SKM-1 (cell line): Measurements from ENCODE around the gene RANBP6.
"Not testable (repeated sequence)": the region's sequence is repeated elsewhere in the genome, so short reads cannot be mapped to it uniquely, and the experiment has no call there.

Source experiments
- DNase-seq: peaks from one replicate; lab custom pipeline; 2025; ENCODE audit not compliant: unreplicated experiment; lab: John Stamatoyannopoulos, UW

RANBP6 gene

GRCh38 chr9:6015278-6016157 is at the start of gene RANBP6:
Gene RANBP6, minus strand, starts transcription at chr9:6015624. Its CDS starts 17 bp downstream, at chr9:6015607.
- DNase-seq: peak; percentile 83

DNA sequence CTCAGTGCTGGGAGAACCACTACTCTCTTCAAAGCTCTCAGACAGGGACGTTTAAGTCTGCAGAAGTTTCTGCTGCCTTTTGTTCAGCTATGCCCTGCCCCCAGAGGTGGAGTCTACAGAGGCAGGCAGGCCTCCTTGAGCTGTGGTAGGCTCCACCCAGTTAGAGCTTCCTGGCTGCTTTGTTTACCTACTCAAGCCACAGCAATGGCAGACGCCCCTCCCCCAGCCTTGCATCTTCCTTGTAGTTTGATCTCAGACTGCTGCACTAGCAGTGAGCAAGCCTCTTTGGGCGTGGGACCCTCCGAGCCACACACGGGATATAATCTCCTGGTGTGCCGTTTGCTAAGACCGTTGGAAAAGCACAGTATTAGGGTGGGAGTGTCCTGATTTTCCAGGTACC is 47.7 kb upstream of the RANBP6 start:
- DNase-seq: not testable (repeated sequence)

DNA sequence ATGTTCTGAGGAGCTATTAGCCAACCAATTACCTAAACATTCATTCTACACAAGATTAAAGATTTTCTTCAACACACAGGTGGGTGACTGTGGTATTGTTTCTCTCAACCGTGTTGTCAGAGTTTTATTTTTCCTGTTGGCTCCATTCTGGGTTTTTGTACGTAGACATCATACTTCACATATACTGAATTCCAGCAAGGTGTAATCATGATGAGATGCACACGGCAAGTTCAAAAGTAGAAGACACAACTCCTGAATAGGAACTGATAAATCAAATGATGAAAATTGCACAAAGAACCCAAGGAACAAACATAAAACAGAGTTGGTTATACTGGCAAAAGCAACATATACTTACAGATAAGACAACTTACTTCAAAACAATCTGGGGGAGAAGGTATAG is 40.2 kb upstream of the RANBP6 start:
- no peak for DNase-seq

DNA sequence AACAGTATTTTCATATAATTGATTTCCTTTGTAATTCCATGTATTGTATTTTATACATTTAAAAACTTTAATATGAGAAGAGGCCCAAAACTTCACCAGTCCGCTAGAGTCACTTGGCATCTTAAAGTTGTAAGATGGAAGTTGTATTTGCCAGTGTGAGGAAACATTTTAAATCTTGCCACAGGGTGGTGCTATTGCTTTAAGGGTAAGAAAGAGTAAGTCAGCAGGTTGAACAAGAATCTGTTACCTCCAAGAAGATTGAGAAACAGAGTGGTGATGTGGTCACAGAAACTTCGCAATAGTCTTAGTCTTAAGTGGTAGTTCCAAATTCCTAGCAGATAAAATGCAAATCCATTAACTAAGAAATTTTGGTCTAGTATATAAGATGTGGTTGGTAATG is 39.8 kb upstream of the RANBP6 start:
- DNase-seq: peak; percentile 93

DNA sequence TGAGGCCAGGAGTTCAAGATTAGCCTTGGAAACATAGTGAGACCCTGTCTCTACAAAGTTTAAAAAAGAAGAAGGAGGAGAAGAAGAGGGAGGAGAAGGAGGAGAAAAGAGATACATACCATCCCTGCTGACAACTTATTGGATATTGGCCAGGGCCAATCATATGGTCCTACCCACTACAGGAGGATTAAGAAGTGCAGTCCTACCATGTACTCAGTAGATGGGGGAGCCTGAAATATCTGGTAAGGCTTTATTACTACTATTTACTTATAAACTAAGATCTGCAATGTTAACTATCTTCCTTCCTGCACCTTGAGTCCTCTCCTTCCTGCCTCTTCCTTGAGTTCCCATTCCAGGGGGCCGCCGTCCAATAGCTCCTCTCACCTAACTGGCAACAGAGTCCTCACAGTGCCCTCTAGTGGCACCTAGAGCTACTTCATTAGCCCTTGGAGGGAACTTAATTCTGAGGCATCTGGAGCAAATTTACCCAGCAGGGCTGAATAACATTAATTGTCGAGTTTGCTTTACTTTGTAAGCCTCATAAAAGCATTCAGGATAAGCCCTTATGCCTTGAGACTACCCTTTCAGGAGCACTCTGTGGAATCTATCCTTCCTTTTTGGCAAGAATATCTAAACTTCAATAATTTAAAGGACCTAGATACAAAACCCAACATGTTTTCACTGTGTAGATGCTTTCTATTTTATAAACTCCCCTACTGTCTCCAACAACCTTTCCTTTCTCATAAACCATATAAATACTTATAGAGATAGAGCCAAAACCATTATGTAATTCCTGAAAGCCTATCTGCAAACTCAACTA is 39.1 kb upstream of the RANBP6 start:
- peak; percentile 31 for DNase-seq

DNA sequence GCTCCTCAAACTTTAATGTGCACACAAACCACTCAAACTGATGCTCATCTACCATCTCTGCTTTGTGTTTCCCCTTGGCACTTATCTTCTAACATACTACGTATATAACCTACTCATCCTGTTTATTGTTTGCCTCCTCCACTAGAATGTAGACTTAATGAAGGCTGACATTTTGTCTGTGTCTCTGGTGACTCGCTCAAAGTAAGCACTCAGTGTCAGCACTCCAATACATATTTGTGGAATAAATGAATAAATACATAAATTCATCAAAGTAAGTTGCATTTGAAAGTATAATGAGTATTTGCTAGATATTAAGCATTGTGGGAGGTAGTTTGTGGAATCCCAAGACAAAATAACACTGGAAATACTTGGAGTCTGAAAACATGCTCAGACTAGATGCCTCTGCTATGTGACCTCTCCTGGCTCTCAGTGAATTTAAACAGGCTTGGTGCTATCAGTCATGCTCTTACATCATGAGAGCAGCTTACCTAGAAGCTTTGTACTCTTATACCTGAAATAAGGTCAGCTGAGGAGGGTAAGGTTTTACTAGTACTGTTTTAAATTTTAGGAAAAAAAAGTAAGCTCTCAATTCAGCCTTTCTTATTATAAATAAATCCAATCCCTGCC is 37.0 kb upstream of the RANBP6 start:
- DNase-seq: no peak

DNA sequence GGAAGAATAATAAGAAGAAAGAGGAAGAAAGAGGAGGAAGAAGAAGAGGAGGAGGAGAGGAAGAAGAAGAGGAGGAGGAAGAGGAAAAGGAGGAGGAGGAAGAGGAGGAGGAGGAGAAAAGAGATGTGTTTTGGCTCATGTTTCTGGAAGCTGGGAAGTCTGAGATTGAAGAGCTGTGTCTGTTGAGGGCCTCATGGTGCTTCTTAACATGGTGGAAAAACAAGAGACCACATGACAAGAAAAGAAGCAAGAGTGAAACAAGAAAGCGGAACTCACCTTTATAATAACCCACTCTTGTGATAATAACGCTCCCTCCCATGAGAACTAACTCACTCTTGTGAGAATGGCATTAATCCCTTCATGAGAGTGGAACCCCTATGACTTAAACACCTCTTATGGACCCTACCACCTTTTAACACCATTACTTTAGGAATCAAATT is 36.1 kb upstream of the RANBP6 start:
- no peak for DNase-seq

DNA sequence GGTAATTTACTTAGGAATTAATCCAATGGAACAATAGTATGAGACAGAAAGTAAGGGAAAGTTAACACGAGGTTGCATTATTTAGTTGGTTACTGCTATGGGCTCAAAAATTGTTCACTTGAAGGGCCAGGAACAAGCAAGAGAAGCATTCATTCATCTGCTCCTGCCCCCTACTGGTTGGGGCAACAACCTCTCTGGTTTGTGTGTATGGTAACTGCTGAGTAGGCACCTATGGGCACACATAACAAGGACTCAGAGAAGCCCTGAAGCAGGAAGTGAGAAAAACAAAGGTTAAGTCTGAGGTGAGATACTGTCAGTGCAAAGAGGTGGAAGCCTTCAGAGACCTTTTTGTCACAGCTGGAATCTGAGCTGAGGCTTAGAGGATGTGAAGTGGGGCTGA is 34.4 kb upstream of the RANBP6 start:
- no peak for DNase-seq

DNA sequence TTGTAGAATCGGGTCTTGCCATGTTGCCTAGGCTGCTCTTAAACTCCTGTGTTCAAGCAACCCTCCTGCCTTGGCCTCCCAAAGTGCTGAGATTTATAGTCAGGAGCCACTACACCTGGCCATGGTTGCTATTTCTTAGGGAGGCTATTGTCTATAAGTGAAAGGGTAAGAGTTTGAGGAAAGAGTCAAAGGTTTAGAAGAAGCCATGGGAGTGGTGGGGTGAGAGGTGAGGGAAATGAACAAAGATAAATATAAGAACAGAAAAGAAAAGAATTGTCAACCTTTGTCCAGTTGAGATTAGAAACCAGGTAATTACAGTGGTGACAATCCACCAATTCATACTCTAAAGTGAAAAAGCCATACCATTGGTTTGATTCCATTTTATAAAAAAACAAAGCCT is 32.6 kb upstream of the RANBP6 start:
- no peak for DNase-seq

GRCh38 chr9:6047020-6047419 is 31.6 kb upstream of the RANBP6 start:
- no peak for DNase-seq

- no peak for DNase-seq
Measured at GRCh38 chr9:6045364-6045763, 29.9 kb upstream of the RANBP6 start.

DNA sequence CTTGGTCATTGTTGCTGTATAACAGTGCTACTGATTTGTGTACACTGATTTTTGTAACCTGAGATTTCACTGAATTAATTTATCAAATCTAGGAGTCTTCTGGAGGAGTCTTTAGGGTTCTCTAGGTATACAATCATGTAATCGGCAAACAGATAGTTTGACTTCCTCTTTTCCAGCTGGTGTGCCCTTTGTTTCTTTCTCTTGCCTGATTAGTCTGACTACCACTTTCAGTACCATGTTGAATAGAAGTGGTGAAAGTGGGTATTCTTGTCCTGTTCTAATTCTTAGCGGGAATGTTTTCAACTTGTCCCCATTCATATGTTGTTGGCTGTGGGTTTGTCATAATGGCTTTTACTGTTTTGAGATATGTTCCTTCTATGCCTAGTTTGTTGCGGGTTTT is 24.7 kb upstream of the RANBP6 start:
- DNase-seq: no peak

- no peak for DNase-seq
Measured at GRCh38 chr9:6036391-6036790, 21.0 kb upstream of the RANBP6 start.

- no peak for DNase-seq
Measured at GRCh38 chr9:6034954-6035353, 19.5 kb upstream of the RANBP6 start.

- DNase-seq: no peak
Measured at GRCh38 chr9:6029604-6030274, 14.3 kb upstream of the RANBP6 start.

GRCh38 chr9:6024035-6024554 is 8.7 kb upstream of the RANBP6 start:
- no peak for DNase-seq

- DNase-seq: not testable (repeated sequence)
Measured at GRCh38 chr9:6016975-6017374, 1.6 kb upstream of the RANBP6 start.

GRCh38 chr9:6014670-6015270 is 654 bp downstream of the RANBP6 start:
- no peak for DNase-seq

DNA sequence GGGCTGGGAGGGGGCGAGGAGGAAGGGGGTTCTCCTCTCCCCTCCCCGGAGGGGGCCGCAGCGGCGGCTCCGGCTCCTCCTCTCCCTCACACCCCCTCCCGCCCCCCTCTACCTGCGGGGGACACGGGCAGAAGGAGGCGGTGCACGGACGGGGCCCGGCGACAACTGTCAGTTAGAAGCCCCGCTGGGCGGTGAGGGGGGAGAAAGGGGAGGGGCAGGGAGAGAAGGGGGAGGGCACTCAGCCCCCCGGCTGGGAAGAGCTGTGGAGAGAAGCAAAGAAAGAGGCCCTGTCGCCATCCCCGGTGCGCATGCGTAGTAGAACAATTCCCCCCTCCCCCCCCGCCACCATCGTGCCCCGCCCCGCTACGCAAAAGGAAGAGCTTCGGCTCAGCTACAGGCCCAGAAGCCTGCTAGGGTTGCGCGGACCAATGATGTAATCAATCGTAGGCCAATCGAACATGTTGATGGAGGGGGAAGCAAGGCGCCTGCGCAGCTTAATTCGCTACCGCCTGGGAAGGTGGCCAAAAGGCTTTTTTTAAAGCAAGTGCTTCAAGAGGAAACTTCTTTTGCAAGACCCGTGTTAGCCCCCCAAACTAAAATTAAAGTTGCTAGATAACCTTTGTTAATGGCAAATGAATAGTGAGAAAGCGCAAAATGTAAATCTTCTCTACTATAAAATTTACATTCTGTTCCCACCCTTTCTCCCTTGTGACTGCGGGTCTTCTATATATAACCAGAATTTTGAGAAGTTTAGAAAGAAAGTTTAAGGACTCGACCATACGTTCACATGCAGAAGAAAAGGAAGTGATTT is 7.0 kb downstream of the RANBP6 start:
- DNase-seq: peak; percentile 96

- DNase-seq: peak; percentile 14
Measured at GRCh38 chr9:6007770-6008168, 7.7 kb downstream of the RANBP6 start.
